Measurements from ENCODE around the gene GLB1L2. TPM values are rescaled to one million over a fixed set of nuclear protein-coding genes. Genes with fewer than 3 reads are reported as not detected.

GLB1L2 gene
- total and polyA plus RNA-seq, 2 of the 4 experiments (the other 2 are of a cell fraction) = under 0.01 to 0.26 TPM

GRCh38 chr11:134365011-134365925, 33.5 kb downstream of the GLB1L2 start:
- Histone ChIP-seq H3K14ac (replicated peaks; ENCODE audit: low read depth, low read length) (no peak overlapping the region), H3K56ac (ENCODE audit: extremely low read depth, insufficient read depth, low read length) (no peak overlapping the region), H3K27me3 (ENCODE audit: control insufficient read depth, insufficient read depth, low read length) (no peaks in the 10 kb centered on the region), H2BK15ac (ENCODE audit: low read depth, low read length) (no peak overlapping the region), H2BK120ac (ENCODE audit: low read depth, low read length) (no peak overlapping the region), H3K4ac (ENCODE audit: low read depth, low read length) (no peak overlapping the region), H3K4me3 (ENCODE audit: insufficient read depth, low read depth, low read length) (no peak overlapping the region), H4K8ac (ENCODE audit: low read depth in 2 of 2, low read length in 2 of 2) (no peak overlapping the region), H4K5ac (ENCODE audit: low read depth, low read length) (no peak overlapping the region), H3K4me1 (ENCODE audit: control insufficient read depth, insufficient read depth, low read length) (no peaks in the 10 kb centered on the region), H3K36me3 (ENCODE audit: control insufficient read depth, insufficient read depth, low read length) (no peaks in the 10 kb centered on the region), H2AFZ (replicated peaks; ENCODE audit: low read length, poor library complexity) (no peak overlapping the region), H3K18ac (ENCODE audit: low read depth, low read length) (no peak overlapping the region), H2AK5ac (ENCODE audit: low read depth, low read length) (no peak overlapping the region), H3K9me1 (ENCODE audit: insufficient read depth, low read length) (no peaks in the 10 kb centered on the region), H2AK9ac (replicated peaks; ENCODE audit: low read depth, low read length, poor library complexity) (no peak overlapping the region), H3K27ac (ENCODE audit: insufficient read depth, low read length) (no peak overlapping the region), H2BK5ac (ENCODE audit: low read depth, low read length, poor library complexity, severe bottlenecking) (no peak overlapping the region), H3K4me2 (ENCODE audit: low read depth, low read length) (no peak overlapping the region), H3K9ac (ENCODE audit: low read depth, low read length) (no peak overlapping the region), H2BK20ac (ENCODE audit: low read depth, low read length) (no peak overlapping the region), H3K79me1 (ENCODE audit: low read depth in 1 of 2, low read length in 2 of 2) (no peaks in the 10 kb centered on the region), H4K91ac (ENCODE audit: insufficient read depth, low read depth, low read length) (no peak overlapping the region), H4K20me1 (ENCODE audit: insufficient read depth, low read length) (no peaks in the 10 kb centered on the region; the same call in 1 of the 2 replicates), H3K23ac (ENCODE audit: low read depth, low read length) (no peak overlapping the region), H3K9me3 (ENCODE audit: control insufficient read depth, insufficient read depth, low read length) (peaks cover 29% of the 10 kb centered on the region)
- ChIA-PET CTCF (no interaction called here), POLR2A (ENCODE audit: unreplicated experiment) (no interaction called here)
- DNase-seq (no peak), ATAC-seq (ENCODE audit: low read depth) (no peak)
- dilution Hi-C loops (cut with HindIII; ENCODE audit: low sequenced_read_pairs, unreplicated experiment) (no loop called here), in situ Hi-C loops (cut with MboI; ENCODE audit: low sequenced_read_pairs) (no loop called here), intact Hi-C loops (cut with micrococcal nuclease) (no loop called here)
- WGBS, 2 experiments (ENCODE audit: extremely low coverage in 2 of 2, insufficient read length in 1 of 2) = 77% methylated on average over 8 of the region's 22 CpGs; no CpG with 5 or more reads in 1 of the 2 experiments
- BruUV-seq (replicated peaks) = no TSS peak
- TF ChIP-seq RFX5 (IDR thresholded peaks at IDR 0.05; ENCODE audit: low read depth, low read length) (no peak), MAZ (IDR thresholded peaks at IDR 0.05; ENCODE audit: borderline replicate concordance, low read depth, low read length) (no peak), FOS (IDR thresholded peaks at IDR 0.05; ENCODE audit: low read depth, low read length) (no peak), CHD1 (IDR thresholded peaks at IDR 0.05; ENCODE audit: low read depth, low read length) (no peak), MXI1 (IDR thresholded peaks at IDR 0.05; ENCODE audit: borderline replicate concordance, low read depth, low read length) (no peak)
